HEK293 (cell line): ENCODE measurements around the gene C5orf63.

Source experiments
- BCL11A ChIP-seq: fragments of 450-650 bp; formaldehyde crosslinking; IDR thresholded peaks from 2 replicates; pipeline ENCODE4 v1.5.1; 2016; ENCODE audit warnings: low read depth, missing biosample characterization, missing genetic modification characterization
- ZNF138 ChIP-seq: fragments of 450-650 bp; formaldehyde crosslinking; IDR thresholded peaks from 2 replicates; pipeline ENCODE4 v1.5.1; 2016; ENCODE audit warnings: missing biosample characterization, missing genetic modification characterization, borderline replicate concordance
- ZNF521 ChIP-seq: fragments of 450-650 bp; formaldehyde crosslinking; IDR thresholded peaks from 2 replicates; pipeline ENCODE4 v1.5.1; 2017; ENCODE audit warnings: missing biosample characterization, mild to moderate bottlenecking, missing genetic modification characterization
- ZNF549 ChIP-seq: fragments of 450-650 bp; IDR thresholded peaks from 2 replicates; pipeline ENCODE4 v1.5.1; 2018; ENCODE audit warnings: missing biosample characterization, missing genetic modification characterization, mild to moderate bottlenecking, inconsistent platforms, moderate library complexity
- ZNF785 ChIP-seq: fragments of 450-650 bp; formaldehyde crosslinking; IDR thresholded peaks from 2 replicates; pipeline ENCODE4 v1.5.1; 2016; ENCODE audit warnings: missing biosample characterization, missing genetic modification characterization
- ZNF843 ChIP-seq: fragments of 450-650 bp; formaldehyde crosslinking; IDR thresholded peaks from 2 replicates; pipeline ENCODE4 v1.5.1; 2016; ENCODE audit warnings: missing biosample characterization, missing genetic modification characterization
- TF ChIP-seq, protein P1 (sequence below): fragments of 450-650 bp; formaldehyde crosslinking; IDR thresholded peaks from 2 replicates; pipeline ENCODE4 v1.5.1; 2016; ENCODE audit warnings: missing biosample characterization, missing genetic modification characterization
- TF ChIP-seq, protein P2 (sequence below): fragments of 450-650 bp; formaldehyde crosslinking; IDR thresholded peaks from 2 replicates; pipeline ENCODE4 v1.5.1; 2016; ENCODE audit warnings: missing biosample characterization, missing genetic modification characterization
- TF ChIP-seq, protein P3 (sequence below): fragments of 450-650 bp; formaldehyde crosslinking; IDR thresholded peaks from 2 replicates; pipeline ENCODE4 v1.5.1; 2016; ENCODE audit warnings: missing biosample characterization, missing genetic modification characterization
- TF ChIP-seq, protein P4 (sequence below): fragments of 450-650 bp; formaldehyde crosslinking; IDR thresholded peaks from 2 replicates; pipeline ENCODE4 v1.5.1; 2016; ENCODE audit warnings: missing biosample characterization, missing genetic modification characterization

DNA sequence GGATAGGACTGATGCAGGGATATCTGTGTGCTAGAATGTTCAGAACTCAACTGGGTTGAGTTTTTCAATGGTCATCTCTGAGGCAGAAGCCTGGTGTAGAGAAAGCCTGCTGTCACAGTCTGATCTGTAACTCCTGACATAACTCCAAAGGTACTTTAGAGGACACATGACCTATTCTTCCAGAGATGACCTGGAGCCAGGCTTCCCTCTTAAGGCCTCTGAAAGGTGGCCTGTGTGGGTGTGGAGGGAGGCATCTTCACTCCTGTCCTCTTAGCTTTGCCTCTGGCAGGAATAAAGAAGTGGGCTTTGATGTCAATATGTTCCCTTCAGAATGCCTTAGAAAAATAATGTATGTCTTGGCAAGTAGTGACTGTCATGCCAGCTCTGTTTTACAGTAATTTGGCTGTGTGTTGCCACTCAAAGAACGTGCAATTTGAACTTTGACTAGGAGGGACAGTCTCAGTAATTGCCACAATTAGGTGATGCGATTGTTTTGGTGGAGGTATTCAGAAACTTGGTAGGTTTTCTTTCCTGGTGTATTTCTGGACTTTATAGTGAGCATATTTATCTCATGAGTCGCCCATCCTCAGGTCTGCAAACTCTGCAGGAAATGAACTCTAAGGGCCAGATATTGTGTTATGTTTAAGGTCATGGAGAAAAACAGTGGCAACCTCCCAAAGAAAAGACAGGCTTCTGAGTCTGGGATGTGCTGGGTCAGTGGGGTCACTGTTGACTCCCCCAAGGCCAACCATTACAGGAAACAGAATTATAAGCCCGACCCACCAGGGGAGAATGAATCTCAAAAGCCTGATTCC, 3.2 kb upstream of the C5orf63 start:
- TF ChIP-seq, protein P1, sequence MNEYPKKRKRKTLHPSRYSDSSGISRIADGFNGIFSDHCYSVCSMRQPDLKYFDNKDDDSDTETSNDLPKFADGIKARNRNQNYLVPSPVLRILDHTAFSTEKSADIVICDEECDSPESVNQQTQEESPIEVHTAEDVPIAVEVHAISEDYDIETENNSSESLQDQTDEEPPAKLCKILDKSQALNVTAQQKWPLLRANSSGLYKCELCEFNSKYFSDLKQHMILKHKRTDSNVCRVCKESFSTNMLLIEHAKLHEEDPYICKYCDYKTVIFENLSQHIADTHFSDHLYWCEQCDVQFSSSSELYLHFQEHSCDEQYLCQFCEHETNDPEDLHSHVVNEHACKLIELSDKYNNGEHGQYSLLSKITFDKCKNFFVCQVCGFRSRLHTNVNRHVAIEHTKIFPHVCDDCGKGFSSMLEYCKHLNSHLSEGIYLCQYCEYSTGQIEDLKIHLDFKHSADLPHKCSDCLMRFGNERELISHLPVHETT, result no peak
- TF ChIP-seq BCL11A (tag by site-specific recombination) (no peak), ZNF521 (tag by site-specific recombination) (no peak), ZNF785 (tag by site-specific recombination) (no peak), ZNF843 (tag by site-specific recombination) (no peak), ZNF549 (no peak), ZNF138 (tag by site-specific recombination) (no peak)
- TF ChIP-seq, protein P2, sequence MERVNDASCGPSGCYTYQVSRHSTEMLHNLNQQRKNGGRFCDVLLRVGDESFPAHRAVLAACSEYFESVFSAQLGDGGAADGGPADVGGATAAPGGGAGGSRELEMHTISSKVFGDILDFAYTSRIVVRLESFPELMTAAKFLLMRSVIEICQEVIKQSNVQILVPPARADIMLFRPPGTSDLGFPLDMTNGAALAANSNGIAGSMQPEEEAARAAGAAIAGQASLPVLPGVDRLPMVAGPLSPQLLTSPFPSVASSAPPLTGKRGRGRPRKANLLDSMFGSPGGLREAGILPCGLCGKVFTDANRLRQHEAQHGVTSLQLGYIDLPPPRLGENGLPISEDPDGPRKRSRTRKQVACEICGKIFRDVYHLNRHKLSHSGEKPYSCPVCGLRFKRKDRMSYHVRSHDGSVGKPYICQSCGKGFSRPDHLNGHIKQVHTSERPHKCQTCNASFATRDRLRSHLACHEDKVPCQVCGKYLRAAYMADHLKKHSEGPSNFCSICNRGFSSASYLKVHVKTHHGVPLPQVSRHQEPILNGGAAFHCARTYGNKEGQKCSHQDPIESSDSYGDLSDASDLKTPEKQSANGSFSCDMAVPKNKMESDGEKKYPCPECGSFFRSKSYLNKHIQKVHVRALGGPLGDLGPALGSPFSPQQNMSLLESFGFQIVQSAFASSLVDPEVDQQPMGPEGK (tag by site-specific recombination), result no peak
- TF ChIP-seq, protein P3, sequence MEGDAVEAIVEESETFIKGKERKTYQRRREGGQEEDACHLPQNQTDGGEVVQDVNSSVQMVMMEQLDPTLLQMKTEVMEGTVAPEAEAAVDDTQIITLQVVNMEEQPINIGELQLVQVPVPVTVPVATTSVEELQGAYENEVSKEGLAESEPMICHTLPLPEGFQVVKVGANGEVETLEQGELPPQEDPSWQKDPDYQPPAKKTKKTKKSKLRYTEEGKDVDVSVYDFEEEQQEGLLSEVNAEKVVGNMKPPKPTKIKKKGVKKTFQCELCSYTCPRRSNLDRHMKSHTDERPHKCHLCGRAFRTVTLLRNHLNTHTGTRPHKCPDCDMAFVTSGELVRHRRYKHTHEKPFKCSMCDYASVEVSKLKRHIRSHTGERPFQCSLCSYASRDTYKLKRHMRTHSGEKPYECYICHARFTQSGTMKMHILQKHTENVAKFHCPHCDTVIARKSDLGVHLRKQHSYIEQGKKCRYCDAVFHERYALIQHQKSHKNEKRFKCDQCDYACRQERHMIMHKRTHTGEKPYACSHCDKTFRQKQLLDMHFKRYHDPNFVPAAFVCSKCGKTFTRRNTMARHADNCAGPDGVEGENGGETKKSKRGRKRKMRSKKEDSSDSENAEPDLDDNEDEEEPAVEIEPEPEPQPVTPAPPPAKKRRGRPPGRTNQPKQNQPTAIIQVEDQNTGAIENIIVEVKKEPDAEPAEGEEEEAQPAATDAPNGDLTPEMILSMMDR (tag by site-specific recombination), result no peak
- TF ChIP-seq, protein P4, sequence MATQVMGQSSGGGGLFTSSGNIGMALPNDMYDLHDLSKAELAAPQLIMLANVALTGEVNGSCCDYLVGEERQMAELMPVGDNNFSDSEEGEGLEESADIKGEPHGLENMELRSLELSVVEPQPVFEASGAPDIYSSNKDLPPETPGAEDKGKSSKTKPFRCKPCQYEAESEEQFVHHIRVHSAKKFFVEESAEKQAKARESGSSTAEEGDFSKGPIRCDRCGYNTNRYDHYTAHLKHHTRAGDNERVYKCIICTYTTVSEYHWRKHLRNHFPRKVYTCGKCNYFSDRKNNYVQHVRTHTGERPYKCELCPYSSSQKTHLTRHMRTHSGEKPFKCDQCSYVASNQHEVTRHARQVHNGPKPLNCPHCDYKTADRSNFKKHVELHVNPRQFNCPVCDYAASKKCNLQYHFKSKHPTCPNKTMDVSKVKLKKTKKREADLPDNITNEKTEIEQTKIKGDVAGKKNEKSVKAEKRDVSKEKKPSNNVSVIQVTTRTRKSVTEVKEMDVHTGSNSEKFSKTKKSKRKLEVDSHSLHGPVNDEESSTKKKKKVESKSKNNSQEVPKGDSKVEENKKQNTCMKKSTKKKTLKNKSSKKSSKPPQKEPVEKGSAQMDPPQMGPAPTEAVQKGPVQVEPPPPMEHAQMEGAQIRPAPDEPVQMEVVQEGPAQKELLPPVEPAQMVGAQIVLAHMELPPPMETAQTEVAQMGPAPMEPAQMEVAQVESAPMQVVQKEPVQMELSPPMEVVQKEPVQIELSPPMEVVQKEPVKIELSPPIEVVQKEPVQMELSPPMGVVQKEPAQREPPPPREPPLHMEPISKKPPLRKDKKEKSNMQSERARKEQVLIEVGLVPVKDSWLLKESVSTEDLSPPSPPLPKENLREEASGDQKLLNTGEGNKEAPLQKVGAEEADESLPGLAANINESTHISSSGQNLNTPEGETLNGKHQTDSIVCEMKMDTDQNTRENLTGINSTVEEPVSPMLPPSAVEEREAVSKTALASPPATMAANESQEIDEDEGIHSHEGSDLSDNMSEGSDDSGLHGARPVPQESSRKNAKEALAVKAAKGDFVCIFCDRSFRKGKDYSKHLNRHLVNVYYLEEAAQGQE (tag by site-specific recombination), result no peak
